CD4-positive, alpha-beta T cell treated with Interleukin-17A for 1 hour (primary cell): ENCODE data around the gene HAND2.

Source experiments
- DNase-seq: peaks from one replicate; pipeline ENCODE4 v3.0.0-alpha.2; 2020

The HAND2 gene

GRCh38 chr4:173535165-173535902 lies 5.3 kb upstream of the HAND2 start:
- no peak for DNase-seq

- DNase-seq, result no peak
Measured at GRCh38 chr4:173534434-173534833, 4.4 kb upstream of the HAND2 start.

- DNase-seq, result no peak
Measured at GRCh38 chr4:173532725-173533511, 2.9 kb upstream of the HAND2 start.

- no peak for DNase-seq
Measured at GRCh38 chr4:173531086-173531965, 1.3 kb upstream of the HAND2 start.

- DNase-seq, result no peak
Measured at GRCh38 chr4:173530326-173531085, 477 bp upstream of the HAND2 start.

- DNase-seq, result no peak
Measured at GRCh38 chr4:173528378-173529321, 1.4 kb downstream of the HAND2 start.

GRCh38 chr4:173527103-173527891 lies 2.7 kb downstream of the HAND2 start:
- no peak for DNase-seq

- DNase-seq, result no peak
Measured at GRCh38 chr4:173526724-173527102, 3.3 kb downstream of the HAND2 start.

- no peak for DNase-seq
Measured at GRCh38 chr4:173526027-173526482, 4.0 kb downstream of the HAND2 start.

- DNase-seq, result no peak
Measured at GRCh38 chr4:173525118-173526011, 4.7 kb downstream of the HAND2 start.

- DNase-seq, result no peak
Measured at GRCh38 chr4:173524218-173525117, 5.6 kb downstream of the HAND2 start.

- no peak for DNase-seq
Measured at GRCh38 chr4:173522951-173523395, 7.1 kb downstream of the HAND2 start.

GRCh38 chr4:173522160-173522950 lies 7.7 kb downstream of the HAND2 start:
- DNase-seq, result no peak

GRCh38 chr4:173521467-173522159 lies 8.4 kb downstream of the HAND2 start:
- DNase-seq, result no peak

GRCh38 chr4:173520921-173521466 lies 9.0 kb downstream of the HAND2 start:
- no peak for DNase-seq
